H1 (cell line): ENCODE data around the gene USH1G. TPM values are rescaled to one million over a fixed set of nuclear protein-coding genes. Genes with fewer than 3 reads are reported as not detected.

Source experiments
- CTCF ChIA-PET: fragments of 300-600 bp; sonication (Branson Sonifier 250); formaldehyde crosslinking; loops from one replicate; lab custom pipeline; 2021; ENCODE audit not compliant: partially characterized antibody; lab: Charles Lee
- POLR2A ChIA-PET: fragments of 300-600 bp; sonication (Branson Sonifier 250); formaldehyde crosslinking; loops from one replicate; lab custom pipeline; 2021; ENCODE audit warnings: inconsistent platforms; ENCODE audit not compliant: partially characterized antibody; lab: Charles Lee
- DNase-seq, 2 experiments: peaks; one replicate each; pipeline versions ENCODE4 v3.0.0 to v3.0.0-alpha.2; 2010 to 2022; ENCODE audit warnings: low spot score in 2 of 2, low read depth in 1 of 2, mixed read lengths in 1 of 2
- FAIRE-seq: peaks from 2 replicates; lab custom pipeline; 2011; peaks lifted over from hg19 to GRCh38; lab: Jason Lieb, UNC
- H2AFZ ChIP-seq: 2 replicates; pipeline ENCODE4 v1.8.1; 2012; ENCODE audit warnings: low read length, inconsistent platforms
- H2AK5ac ChIP-seq: 2 replicates; pipeline ENCODE4 v1.6.1; 2013; ENCODE audit warnings: low read depth, low read length
- H2BK120ac ChIP-seq: replicated peaks from 2 replicates; pipeline ENCODE3; 2013; ENCODE audit warnings: low read depth, low read length, inconsistent platforms
- H2BK12ac ChIP-seq: 2 replicates; pipeline ENCODE4 v1.6.1; 2013; ENCODE audit warnings: low read depth, low read length
- H2BK15ac ChIP-seq: 2 replicates; pipeline ENCODE4 v1.6.1; 2013; ENCODE audit warnings: low read length
- H2BK20ac ChIP-seq: 2 replicates; pipeline ENCODE4 v1.6.1; 2013; ENCODE audit warnings: low read length
- H2BK5ac ChIP-seq: 2 replicates; pipeline ENCODE4 v1.6.1; 2013; ENCODE audit warnings: low read depth, low read length
- H3K14ac ChIP-seq: 2 replicates; pipeline ENCODE4 v1.6.1; 2013; ENCODE audit warnings: inconsistent platforms; ENCODE audit not compliant: insufficient read length
- H3K18ac ChIP-seq: 2 replicates; pipeline ENCODE4 v1.6.1; 2013; ENCODE audit warnings: low read length; ENCODE audit errors: extremely low read depth
- H3K23ac ChIP-seq: 2 replicates; pipeline ENCODE4 v1.6.1; 2013; ENCODE audit warnings: inconsistent platforms; ENCODE audit not compliant: insufficient read length
- H3K23me2 ChIP-seq: 2 replicates; pipeline ENCODE4 v1.6.1; 2013; ENCODE audit warnings: low read depth, low read length
- H3K27ac ChIP-seq: 2 replicates; pipeline ENCODE4 v1.6.1; 2011; ENCODE audit warnings: low read depth, low read length, inconsistent platforms
- H3K27me3 ChIP-seq, 4 experiments: replicated peaks in 1 of 4; 1 replicate in 1 of 4; 2 replicates in 3 of 4; pipeline versions ENCODE4 v1.6.1 to v1.8.1; 2011 to 2013; ENCODE audit warnings: low read length in 3 of 4, mild to moderate bottlenecking in 3 of 4, inconsistent platforms in 2 of 4, mixed read lengths in 2 of 4, moderate library complexity in 1 of 4; ENCODE audit not compliant: control insufficient read depth in 3 of 4, insufficient read depth in 3 of 4; ENCODE audit errors: extremely low read depth in 1 of 4
- H3K36me3 ChIP-seq, 4 experiments: 2 replicates each; pipeline versions ENCODE4 v1.6.1 to v1.8.1; 2011 to 2013; ENCODE audit warnings: mild to moderate bottlenecking in 4 of 4, low read length in 3 of 4, moderate library complexity in 2 of 4, control low read depth in 1 of 4, inconsistent platforms in 1 of 4; ENCODE audit not compliant: insufficient read depth in 4 of 4, control insufficient read depth in 2 of 4
- H3K4ac ChIP-seq: replicated peaks from 2 replicates; pipeline ENCODE3; 2013; ENCODE audit warnings: low read length, low read depth, mixed read lengths, inconsistent platforms; ENCODE audit not compliant: insufficient read length
- H3K4me1 ChIP-seq, 4 experiments: replicated peaks in 1 of 4; 1 replicate in 1 of 4; 2 replicates in 3 of 4; pipeline versions ENCODE4 v1.6.1 to v1.8.1; 2011 to 2013; ENCODE audit warnings: low read length in 3 of 4, inconsistent platforms in 2 of 4, mixed read lengths in 1 of 4; ENCODE audit not compliant: insufficient read depth in 4 of 4, control insufficient read depth in 3 of 4
- H3K4me2 ChIP-seq, 2 experiments: 2 replicates each; pipeline versions ENCODE4 v1.6.1 to v1.8.1; 2011 to 2013; ENCODE audit warnings: low read depth in 2 of 2, low read length in 2 of 2, control low read depth in 1 of 2, inconsistent platforms in 1 of 2, mild to moderate bottlenecking in 1 of 2; ENCODE audit not compliant: insufficient read depth in 1 of 2
- H3K4me3 ChIP-seq, 4 experiments: fragments of 200-600, 300-600 bp in 1 of 4; sonication (generic), shearing (Covaris generic), sonication (Bioruptor Twin) in 1 of 4; 2 replicates each; pipeline versions ENCODE4 v1.5.1 to v1.8.1; 2011 to 2016; ENCODE audit warnings: low read length in 4 of 4, low read depth in 3 of 4, control low read depth in 2 of 4, inconsistent platforms in 2 of 4, mild to moderate bottlenecking in 2 of 4, mixed read lengths in 1 of 4, moderate library complexity in 1 of 4; ENCODE audit not compliant: insufficient read depth in 2 of 4; ENCODE audit errors: extremely low read depth in 1 of 4
- H3K56ac ChIP-seq: replicated peaks from 2 replicates; pipeline ENCODE3; 2013; ENCODE audit warnings: low read depth, mild to moderate bottlenecking, mixed read lengths, low read length, inconsistent platforms; ENCODE audit not compliant: insufficient read length
- H3K79me1 ChIP-seq: 2 replicates; pipeline ENCODE4 v1.6.1; 2013; ENCODE audit warnings: low read depth, low read length, control low read depth
- H3K79me2 ChIP-seq, 2 experiments: 2 replicates each; pipeline versions ENCODE4 v1.6.1 to v1.8.1; 2012 to 2013; ENCODE audit warnings: low read length in 2 of 2, mild to moderate bottlenecking in 2 of 2, inconsistent platforms in 1 of 2; ENCODE audit not compliant: insufficient read depth in 2 of 2, control insufficient read depth in 1 of 2
- H3K9ac ChIP-seq, 4 experiments: replicated peaks in 1 of 4; 1 replicate in 1 of 4; 2 replicates in 3 of 4; pipeline versions ENCODE4 v1.6.1 to v1.8.1; 2011 to 2013; ENCODE audit warnings: low read depth in 3 of 4, low read length in 3 of 4, control low read depth in 2 of 4, mild to moderate bottlenecking in 2 of 4, moderate library complexity in 2 of 4, inconsistent platforms in 1 of 4; ENCODE audit errors: extremely low read depth in 1 of 4
- H3K9me3 ChIP-seq, 2 experiments: 2 replicates each; pipeline versions ENCODE4 v1.6.1 to v1.8.1; 2012 to 2013; ENCODE audit warnings: mild to moderate bottlenecking in 2 of 2, moderate library complexity in 2 of 2, control low read depth in 1 of 2, inconsistent platforms in 1 of 2, low read depth in 1 of 2, low read length in 1 of 2, mixed read lengths in 1 of 2; ENCODE audit not compliant: insufficient read depth in 2 of 2
- H4K20me1 ChIP-seq, 2 experiments: replicated peaks in 1 of 2; 2 replicates each; pipeline versions ENCODE3 to v1.8.1; 2011 to 2013; ENCODE audit warnings: inconsistent platforms in 2 of 2, low read length in 2 of 2, mild to moderate bottlenecking in 1 of 2; ENCODE audit not compliant: insufficient read depth in 2 of 2, control insufficient read depth in 1 of 2
- H4K5ac ChIP-seq: 2 replicates; pipeline ENCODE4 v1.6.1; 2013; ENCODE audit warnings: low read length, low read depth, mixed read lengths, inconsistent platforms; ENCODE audit not compliant: insufficient read length
- H4K8ac ChIP-seq: 2 replicates; pipeline ENCODE4 v1.8.0; 2013; ENCODE audit warnings: mild to moderate bottlenecking, moderate library complexity, low read length, inconsistent platforms; ENCODE audit not compliant: insufficient read depth; ENCODE audit errors: extremely low read depth
- H4K91ac ChIP-seq: replicated peaks from 2 replicates; pipeline ENCODE3; 2013; ENCODE audit warnings: low read length, mixed read lengths, inconsistent platforms; ENCODE audit not compliant: insufficient read length
- SUZ12 ChIP-seq: fragments of 200-600 bp; sonication (generic); IDR thresholded peaks from 2 replicates; pipeline ENCODE4 v1.6.1; 2012; ENCODE audit warnings: mild to moderate bottlenecking, inconsistent platforms, low read length, moderate library complexity, mixed read lengths
- USF2 ChIP-seq: IDR thresholded peaks from 2 replicates; pipeline ENCODE4 v1.6.1; 2011; ENCODE audit warnings: low read length, improper control_type of control experiment
- WGBS, 2 experiments: shearing (Covaris generic) in 1 of 2; methylation state at CpG; one replicate each; pipeline versions ENCODE4 v1.1.6 to v1.1.7; 2013 to 2015; ENCODE audit warnings: low lambda C conversion rate in 2 of 2, mixed read lengths in 2 of 2, inconsistent platforms in 1 of 2, low coverage in 1 of 2, missing lambda C conversion rate in 1 of 2; ENCODE audit not compliant: insufficient replicate concordance in 2 of 2, insufficient coverage in 1 of 2, insufficient read length in 1 of 2; ENCODE audit errors: extremely low coverage in 1 of 2, missing lambda C conversion rate in 1 of 2; 5-methylcytosine and 5-hydroxymethylcytosine counted together
- polyA plus RNA-seq, 7 experiments: library from polyadenylated mRNA; depleted of rRNA in 3 of 7; stranded (reverse) in 5 of 7; unstranded in 2 of 7; fragments of >200 nt in 5 of 7; fragments of 200-250 nt in 2 of 7; gene quantifications; 1 replicate in 5 of 7; 2 replicates in 1 of 7; 4 replicates in 1 of 7; pipeline versions ENCODE4 v1.2.1 to v1.2.3, GENCODE V29; 2011 to 2013; ENCODE audit warnings: missing spikeins in 2 of 7, mixed read lengths in 2 of 7
- total RNA-seq: library from RNA; stranded (reverse); fragmentation: NEBNext Ultra II Directional; extraction: Animal tissue kit (Norgen Biotek cat#: 25700); gene quantifications from 2 replicates; pipeline ENCODE4 v1.2.1, GENCODE V29; 2021

Gene USH1G
- total and polyA plus RNA-seq, 2 of the 8 experiments (the other 6 are each of a cell fraction or from before 2014, with no cell fraction given): 1.6 to 4.3 TPM

- H3K4me1 ChIP-seq: peaks cover 0 to 15% (median 9%) of the 10 kb centered on the region in 4 experiments; a peak in 6 of 7 replicates
- no peak for FAIRE-seq
Observed at GRCh38 chr17:74971069-74971841, 48.2 kb upstream of the USH1G start.

More at GRCh38 chr17:74971069-74971841, 48.2 kb upstream of the USH1G start:
- Histone ChIP-seq H3K23me2 (peaks cover 10% of the 10 kb centered on the region; the same call in 1 of the 2 replicates), H3K14ac (no peak overlapping the region), H2BK120ac (no peak overlapping the region), H2BK20ac (no peak overlapping the region), H3K18ac (0 out of 2 replicates have a peak overlapping the region, but pooled peaks have one; percentile 48), H3K36me3 (no peaks in the 10 kb centered on the region), H3K79me2 (no peaks in the 10 kb centered on the region), H4K8ac (no peak overlapping the region), H4K5ac (no peak overlapping the region), H3K9ac (no peak overlapping the region), H2BK12ac (0 out of 2 replicates have a peak overlapping the region, but pooled peaks have one; percentile 39), H4K20me1 (no peaks in the 10 kb centered on the region), H3K27ac (no peak overlapping the region), H2BK15ac (peak overlapping the region; percentile 46; the same call in 1 of the 2 replicates), H3K23ac (no peak overlapping the region), H2AFZ (no peak overlapping the region), H4K91ac (no peak overlapping the region), H3K27me3 (peaks cover 17 to 43% (median 37%) of the 10 kb centered on the region in 4 experiments), H3K79me1 (no peaks in the 10 kb centered on the region), H3K4me2 (peak overlapping the region; percentile 84 to 87), H3K4me3 (peak overlapping the region; percentile 37 to 92 (median 52); a peak in 7 of 8 replicates), H3K4ac (no peak overlapping the region), H3K56ac (no peak overlapping the region), H3K9me3 (no peaks in the 10 kb centered on the region), H2AK5ac (no peak overlapping the region), H2BK5ac (no peak overlapping the region)
- DNase-seq: no peak
- POLR2A ChIA-PET: interaction anchor here (0.9 to 6.5 kb wide), 9 partner anchors 9 to 75 kb away, joined by 3 to 48 read pairs (median 3); partner anchors contain the start of genes ATP5PD, CDR2L and MRPL58
- TF ChIP-seq USF2 (no peak), SUZ12 (peak; percentile 10; the same call in 1 of the 2 replicates)
- CTCF ChIA-PET: interaction anchor here (0.6 to 19.8 kb wide), 6 partner anchors 9 to 69 kb away, joined by 4 to 345 read pairs (median 16); partner anchors contain the start of gene MRPL58
- WGBS, 2 experiments: 91% methylated on average over 8 of the region's 8 CpGs; no CpG with 5 or more reads in 1 of the 2 experiments
